ENCODE results near the gene POLA1. TPM values are rescaled to one million over a fixed set of nuclear protein-coding genes. Genes with fewer than 3 reads are reported as not detected.
A peak's percentile ranks its signal among the peaks of the same experiment; 100 is the strongest.

Gene POLA1
- polyA plus RNA-seq, 1 donor, result 10.4 TPM

GRCh38 chrX:24874604-24875247 is 181.0 kb downstream of the POLA1 start:
- no peak overlapping the region for H3K4me3 ChIP-seq (ENCODE audit: low read length)
- H3K27me3 ChIP-seq (ENCODE audit: control insufficient read depth, insufficient read depth, low read length), result no peaks in the 10 kb centered on the region
- H3K36me3 ChIP-seq (ENCODE audit: control insufficient read depth, insufficient read depth, low read length), result no peaks in the 10 kb centered on the region
- H3K9me3 ChIP-seq (ENCODE audit: control insufficient read depth, low read depth, low read length), result no peaks in the 10 kb centered on the region
- no peak for DNase-seq
- WGBS (ENCODE audit: insufficient coverage, low lambda C conversion rate), result no CpG with 5 or more reads among the region's 7 CpGs
- no peak overlapping the region for H3K27ac ChIP-seq (ENCODE audit: low read length)
- peaks cover 6% of the 10 kb centered on the region for H3K4me1 ChIP-seq (ENCODE audit: control insufficient read depth, insufficient read depth, low read length)

GRCh38 chrX:24876530-24877287 is 183.0 kb downstream of the POLA1 start:
- Histone ChIP-seq H3K27me3 (ENCODE audit: control insufficient read depth, insufficient read depth, low read length) (no peaks in the 10 kb centered on the region), H3K4me3 (ENCODE audit: low read length) (no peak overlapping the region), H3K4me1 (ENCODE audit: control insufficient read depth, insufficient read depth, low read length) (peaks cover 6% of the 10 kb centered on the region), H3K36me3 (ENCODE audit: control insufficient read depth, insufficient read depth, low read length) (no peaks in the 10 kb centered on the region), H3K27ac (ENCODE audit: low read length) (no peak overlapping the region), H3K9me3 (ENCODE audit: control insufficient read depth, low read depth, low read length) (no peaks in the 10 kb centered on the region)
- DNase-seq, result no peak
- no CpG with 5 or more reads among the region's 9 CpGs for WGBS (ENCODE audit: insufficient coverage, low lambda C conversion rate)

- no peak for DNase-seq
- no CpG with 5 or more reads among the region's 3 CpGs for WGBS (ENCODE audit: insufficient coverage, low lambda C conversion rate)
- Histone ChIP-seq H3K27ac (ENCODE audit: low read length) (peak overlapping the region; percentile 25), H3K4me1 (ENCODE audit: control insufficient read depth, insufficient read depth, low read length) (peaks cover 6% of the 10 kb centered on the region), H3K9me3 (ENCODE audit: control insufficient read depth, low read depth, low read length) (no peaks in the 10 kb centered on the region), H3K27me3 (ENCODE audit: control insufficient read depth, insufficient read depth, low read length) (no peaks in the 10 kb centered on the region), H3K36me3 (ENCODE audit: control insufficient read depth, insufficient read depth, low read length) (no peaks in the 10 kb centered on the region), H3K4me3 (ENCODE audit: low read length) (no peak overlapping the region)
These were observed 183.6 kb downstream of the POLA1 start for GRCh38 chrX:24877288-24877664.

DNA sequence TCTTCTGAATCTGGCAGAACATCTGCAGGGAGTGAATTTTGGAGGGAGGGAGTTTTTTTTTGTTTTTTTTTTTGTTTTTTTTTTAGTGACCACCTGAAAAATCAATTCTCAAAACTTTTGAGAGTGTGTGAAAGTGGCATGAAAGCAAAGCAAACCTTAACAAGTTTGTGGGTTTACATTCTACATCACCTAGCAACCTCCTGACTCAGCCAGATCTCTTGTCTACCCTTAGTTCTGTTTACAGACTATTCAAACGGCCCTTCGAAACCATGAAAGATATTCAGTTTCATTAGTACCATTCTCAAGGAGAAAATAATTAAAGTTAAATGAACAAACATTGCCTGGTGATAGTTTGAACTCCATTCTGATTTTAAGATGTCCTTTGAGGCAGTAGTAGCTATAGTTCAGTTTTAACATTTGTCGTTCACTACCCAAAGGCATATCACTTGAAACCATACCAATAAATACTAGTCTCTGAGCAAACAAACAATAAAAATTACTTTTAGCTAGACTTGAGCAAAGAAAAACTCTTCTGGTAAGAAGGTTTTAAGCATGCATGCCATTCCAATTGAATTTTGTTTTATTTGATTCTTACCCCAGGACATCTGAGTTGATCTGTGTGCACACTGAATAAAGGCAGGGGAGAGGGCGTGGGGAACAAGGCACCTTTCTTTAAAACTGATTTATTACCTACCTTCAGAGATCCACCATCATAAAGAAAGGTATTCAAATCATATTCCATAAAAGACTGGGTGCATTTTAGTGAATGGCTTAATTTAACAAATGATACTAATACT is 184.3 kb downstream of the POLA1 start:
- H3K36me3 ChIP-seq (ENCODE audit: control insufficient read depth, insufficient read depth, low read length), result no peaks in the 10 kb centered on the region
- DNase-seq, result peak in 1 of 2 donors; percentile 61
- peaks cover 6% of the 10 kb centered on the region for H3K4me1 ChIP-seq (ENCODE audit: control insufficient read depth, insufficient read depth, low read length)
- H3K4me3 ChIP-seq (ENCODE audit: low read length), result no peak overlapping the region
- peak overlapping the region; percentile 23 for H3K27ac ChIP-seq (ENCODE audit: low read length)
- H3K9me3 ChIP-seq (ENCODE audit: control insufficient read depth, low read depth, low read length), result no peaks in the 10 kb centered on the region
- H3K27me3 ChIP-seq (ENCODE audit: control insufficient read depth, insufficient read depth, low read length), result no peaks in the 10 kb centered on the region
- no CpG with 5 or more reads among the region's 4 CpGs for WGBS (ENCODE audit: insufficient coverage, low lambda C conversion rate)

DNA sequence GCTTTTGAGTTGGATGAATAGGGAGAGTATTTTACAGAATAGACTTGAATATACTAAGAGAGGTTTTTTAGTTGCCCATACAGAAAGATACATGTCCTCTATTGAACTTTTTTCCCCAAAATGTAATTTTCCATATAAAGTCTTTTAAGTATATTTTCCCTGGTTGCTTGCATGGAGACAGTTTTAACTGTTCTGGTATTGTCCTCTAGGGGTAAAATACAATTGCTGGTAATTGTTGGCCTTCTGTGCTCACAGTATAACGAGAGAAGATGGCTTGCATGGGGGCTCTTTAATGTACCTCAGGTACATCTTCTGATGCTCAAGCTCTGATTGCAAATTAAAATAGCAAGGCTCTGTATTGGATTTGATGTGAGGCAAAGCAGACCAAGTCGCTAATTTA is 186.0 kb downstream of the POLA1 start:
- no peaks in the 10 kb centered on the region for H3K9me3 ChIP-seq (ENCODE audit: control insufficient read depth, low read depth, low read length)
- H3K36me3 ChIP-seq (ENCODE audit: control insufficient read depth, insufficient read depth, low read length), result no peaks in the 10 kb centered on the region
- no peak overlapping the region for H3K4me3 ChIP-seq (ENCODE audit: low read length)
- DNase-seq, result no peak
- H3K27me3 ChIP-seq (ENCODE audit: control insufficient read depth, insufficient read depth, low read length), result no peaks in the 10 kb centered on the region
- H3K4me1 ChIP-seq (ENCODE audit: control insufficient read depth, insufficient read depth, low read length), result peaks cover 6% of the 10 kb centered on the region
- H3K27ac ChIP-seq (ENCODE audit: low read length), result no peak overlapping the region
- no CpG with 5 or more reads among the region's 2 CpGs for WGBS (ENCODE audit: insufficient coverage, low lambda C conversion rate)

- H3K9me3 ChIP-seq (ENCODE audit: control insufficient read depth, low read depth, low read length), result no peaks in the 10 kb centered on the region
- peaks cover 3% of the 10 kb centered on the region for H3K36me3 ChIP-seq (ENCODE audit: control insufficient read depth, insufficient read depth, low read length)
- no CpG with 5 or more reads among the region's 4 CpGs for WGBS (ENCODE audit: insufficient coverage, low lambda C conversion rate)
- DNase-seq, result peak in 1 of 2 donors; percentile 60
- no peak overlapping the region for H3K4me3 ChIP-seq (ENCODE audit: low read length)
- peaks cover 3% of the 10 kb centered on the region for H3K4me1 ChIP-seq (ENCODE audit: control insufficient read depth, insufficient read depth, low read length)
- no peaks in the 10 kb centered on the region for H3K27me3 ChIP-seq (ENCODE audit: control insufficient read depth, insufficient read depth, low read length)
- H3K27ac ChIP-seq (ENCODE audit: low read length), result peak overlapping the region; percentile 42
These were observed 193.2 kb downstream of the POLA1 start for GRCh38 chrX:24886916-24887315.

DNA sequence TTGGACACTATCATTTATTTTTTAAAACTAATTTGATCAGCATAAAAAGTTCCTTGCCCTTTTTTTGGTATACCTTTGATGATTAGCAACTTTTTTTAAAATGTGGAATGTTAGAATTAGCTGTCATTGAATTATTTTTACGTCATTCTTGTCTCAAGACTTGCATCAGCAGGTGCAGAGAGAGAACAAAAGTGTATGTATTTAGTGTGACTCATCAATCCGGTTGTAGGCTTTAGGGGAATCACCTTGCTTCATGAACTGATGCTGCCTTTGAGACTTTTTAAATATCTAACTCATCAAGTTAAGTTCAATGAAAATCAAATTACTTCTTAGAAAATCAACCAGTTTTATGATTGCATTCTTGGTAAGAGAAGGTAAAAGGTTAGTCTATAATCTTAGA is 197.0 kb downstream of the POLA1 start:
- H3K36me3 ChIP-seq (ENCODE audit: control insufficient read depth, insufficient read depth, low read length), result peaks cover 3% of the 10 kb centered on the region
- H3K27me3 ChIP-seq (ENCODE audit: control insufficient read depth, insufficient read depth, low read length), result no peaks in the 10 kb centered on the region
- no CpG with 5 or more reads among the region's 2 CpGs for WGBS (ENCODE audit: insufficient coverage, low lambda C conversion rate)
- peaks cover 3% of the 10 kb centered on the region for H3K4me1 ChIP-seq (ENCODE audit: control insufficient read depth, insufficient read depth, low read length)
- DNase-seq, result peak; percentile 32 to 58
- no peak overlapping the region for H3K4me3 ChIP-seq (ENCODE audit: low read length)
- no peaks in the 10 kb centered on the region for H3K9me3 ChIP-seq (ENCODE audit: control insufficient read depth, low read depth, low read length)
- H3K27ac ChIP-seq (ENCODE audit: low read length), result peak overlapping the region; percentile 53

- H3K4me1 ChIP-seq (ENCODE audit: control insufficient read depth, insufficient read depth, low read length), result no peaks in the 10 kb centered on the region
- WGBS (ENCODE audit: insufficient coverage, low lambda C conversion rate), result 100% methylated on average over 1 of the region's 6 CpGs
These were observed 205.7 kb downstream of the POLA1 start for GRCh38 chrX:24899391-24899790.

DNA sequence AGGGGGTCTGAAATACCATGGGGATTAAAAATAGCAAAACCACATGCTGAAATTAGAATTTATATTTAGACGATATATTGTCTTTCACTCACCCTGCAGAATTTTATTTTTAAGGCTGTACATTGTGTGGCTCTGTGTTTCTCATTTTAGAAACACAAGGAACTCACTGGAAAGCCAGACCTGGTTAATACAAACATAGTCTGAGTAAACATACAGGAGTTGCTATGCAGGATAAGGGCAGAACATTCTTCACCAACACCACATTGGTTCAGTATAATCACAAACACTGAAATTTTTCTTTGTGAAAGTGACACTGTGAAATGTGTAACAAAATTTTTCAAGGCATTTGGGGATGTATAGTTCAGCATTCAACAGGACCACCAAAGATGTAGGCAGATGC is 206.5 kb downstream of the POLA1 start:
- Histone ChIP-seq H3K4me1 (ENCODE audit: control insufficient read depth, insufficient read depth, low read length) (no peaks in the 10 kb centered on the region), H3K36me3 (ENCODE audit: control insufficient read depth, insufficient read depth, low read length) (no peaks in the 10 kb centered on the region), H3K4me3 (ENCODE audit: low read length) (no peak overlapping the region), H3K27ac (ENCODE audit: low read length) (no peak overlapping the region), H3K9me3 (ENCODE audit: control insufficient read depth, low read depth, low read length) (no peaks in the 10 kb centered on the region), H3K27me3 (ENCODE audit: control insufficient read depth, insufficient read depth, low read length) (no peaks in the 10 kb centered on the region)
- no peak for DNase-seq
- WGBS (ENCODE audit: insufficient coverage, low lambda C conversion rate), result no CpG with 5 or more reads among the region's 1 CpG

More at GRCh38 chrX:24899391-24899790, 205.7 kb downstream of the POLA1 start:
- H3K9me3 ChIP-seq (ENCODE audit: control insufficient read depth, low read depth, low read length), result no peaks in the 10 kb centered on the region
- H3K27ac ChIP-seq (ENCODE audit: low read length), result no peak overlapping the region
- H3K36me3 ChIP-seq (ENCODE audit: control insufficient read depth, insufficient read depth, low read length), result no peaks in the 10 kb centered on the region
- H3K27me3 ChIP-seq (ENCODE audit: control insufficient read depth, insufficient read depth, low read length), result no peaks in the 10 kb centered on the region
- H3K4me3 ChIP-seq (ENCODE audit: low read length), result no peak overlapping the region
- no peak for DNase-seq

GRCh38 chrX:24902806-24903205 is 209.1 kb downstream of the POLA1 start:
- Histone ChIP-seq H3K27ac (ENCODE audit: low read length) (no peak overlapping the region), H3K9me3 (ENCODE audit: control insufficient read depth, low read depth, low read length) (no peaks in the 10 kb centered on the region), H3K27me3 (ENCODE audit: control insufficient read depth, insufficient read depth, low read length) (no peaks in the 10 kb centered on the region), H3K4me1 (ENCODE audit: control insufficient read depth, insufficient read depth, low read length) (no peaks in the 10 kb centered on the region), H3K36me3 (ENCODE audit: control insufficient read depth, insufficient read depth, low read length) (no peaks in the 10 kb centered on the region), H3K4me3 (ENCODE audit: low read length) (no peak overlapping the region)
- no CpG with 5 or more reads among the region's 5 CpGs for WGBS (ENCODE audit: insufficient coverage, low lambda C conversion rate)
- DNase-seq, result no peak
